ENCODE measurements around the gene MICALL1.
"Not testable (repeated sequence)": the region's sequence is repeated elsewhere in the genome, so short reads cannot be mapped to it uniquely, and the experiment has no call there.

MICALL1 gene

GRCh38 chr22:37930270-37930951 lies 24.3 kb downstream of the MICALL1 start:
- no peak for DNase-seq

GRCh38 chr22:37930952-37931440 lies 24.9 kb downstream of the MICALL1 start:
- no peak for DNase-seq

GRCh38 chr22:37931893-37932389 lies 25.8 kb downstream of the MICALL1 start:
- no peak for DNase-seq

- DNase-seq = no peak
These were observed 26.3 kb downstream of the MICALL1 start for GRCh38 chr22:37932401-37932800.

GRCh38 chr22:37932821-37933578 lies 26.9 kb downstream of the MICALL1 start:
- DNase-seq = no peak

- DNase-seq = peak; percentile 95
These were observed 27.7 kb downstream of the MICALL1 start for GRCh38 chr22:37933711-37934376.

GRCh38 chr22:37940698-37941376 lies 34.7 kb downstream of the MICALL1 start:
- peak; percentile 24 for DNase-seq

GRCh38 chr22:37942133-37942532 lies 36.0 kb downstream of the MICALL1 start:
- DNase-seq = no peak

GRCh38 chr22:37943136-37943824 lies 37.2 kb downstream of the MICALL1 start:
- DNase-seq = no peak

GRCh38 chr22:37943825-37944198 lies 37.7 kb downstream of the MICALL1 start:
- DNase-seq = no peak

GRCh38 chr22:37944423-37944822 lies 38.3 kb downstream of the MICALL1 start:
- not testable (repeated sequence) for DNase-seq

- not testable (repeated sequence) for DNase-seq
These were observed 41.2 kb downstream of the MICALL1 start for GRCh38 chr22:37947142-37947795.

GRCh38 chr22:37951305-37951704 lies 45.2 kb downstream of the MICALL1 start:
- peak; percentile 36 for DNase-seq

GRCh38 chr22:37952629-37953028 lies 46.5 kb downstream of the MICALL1 start:
- DNase-seq = not testable (repeated sequence)

- DNase-seq = peak; percentile 13
These were observed 47.0 kb downstream of the MICALL1 start for GRCh38 chr22:37953062-37953436.

GRCh38 chr22:37953437-37954179 lies 47.5 kb downstream of the MICALL1 start, which contains the start of the genes C22orf23 and POLR2F:
TSS of gene C22orf23 (minus strand) at chr22:37953601. CDS start at chr22:37953149, 452 bp downstream.
TSS of gene POLR2F (plus strand) at chr22:37953699. CDS start at chr22:37953788, 89 bp downstream.
- DNase-seq = peak; percentile 93

- DNase-seq = no peak
These were observed 48.6 kb downstream of the MICALL1 start for GRCh38 chr22:37954686-37955085.

GRCh38 chr22:37955825-37956397 lies 49.8 kb downstream of the MICALL1 start:
- not testable (repeated sequence) for DNase-seq

GRCh38 chr22:37957232-37957631 lies 51.1 kb downstream of the MICALL1 start:
- no peak for DNase-seq

GRCh38 chr22:37959231-37959825 lies 53.2 kb downstream of the MICALL1 start:
- no peak for DNase-seq
